HG02852 (cell line): ENCODE results near the gene ANKS1B.
"Not testable (repeated sequence)": the region's sequence is repeated elsewhere in the genome, so short reads cannot be mapped to it uniquely, and the experiment has no call there.

Experiments used
- ATAC-seq: cut with Tn5 transposase; IDR thresholded peaks from one replicate; pipeline ENCODE4 v1.9.1; 2021; ENCODE audit warnings: mild to moderate bottlenecking, moderate library complexity; ENCODE audit not compliant: unreplicated experiment

ANKS1B gene

DNA sequence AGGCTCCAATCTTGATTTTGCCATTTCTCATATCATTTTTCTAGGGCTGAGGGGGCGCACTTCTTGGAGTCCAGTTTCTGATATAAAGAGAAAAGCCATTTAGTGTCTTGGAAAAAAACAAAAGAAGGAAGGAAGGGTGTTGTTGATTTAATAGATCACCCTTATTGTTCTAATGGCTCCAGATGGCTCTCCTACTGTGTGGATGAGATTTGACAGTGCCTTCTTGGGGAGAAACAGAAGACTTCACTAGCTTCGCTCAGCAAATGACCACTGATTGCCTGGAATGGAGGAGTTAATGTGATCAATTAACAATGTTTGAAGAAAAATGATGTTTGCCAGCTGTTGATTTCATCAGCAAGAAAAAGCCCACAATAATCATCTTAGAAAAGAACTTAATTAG is 1123.5 kb downstream of the ANKS1B start:
- no peak for ATAC-seq

DNA sequence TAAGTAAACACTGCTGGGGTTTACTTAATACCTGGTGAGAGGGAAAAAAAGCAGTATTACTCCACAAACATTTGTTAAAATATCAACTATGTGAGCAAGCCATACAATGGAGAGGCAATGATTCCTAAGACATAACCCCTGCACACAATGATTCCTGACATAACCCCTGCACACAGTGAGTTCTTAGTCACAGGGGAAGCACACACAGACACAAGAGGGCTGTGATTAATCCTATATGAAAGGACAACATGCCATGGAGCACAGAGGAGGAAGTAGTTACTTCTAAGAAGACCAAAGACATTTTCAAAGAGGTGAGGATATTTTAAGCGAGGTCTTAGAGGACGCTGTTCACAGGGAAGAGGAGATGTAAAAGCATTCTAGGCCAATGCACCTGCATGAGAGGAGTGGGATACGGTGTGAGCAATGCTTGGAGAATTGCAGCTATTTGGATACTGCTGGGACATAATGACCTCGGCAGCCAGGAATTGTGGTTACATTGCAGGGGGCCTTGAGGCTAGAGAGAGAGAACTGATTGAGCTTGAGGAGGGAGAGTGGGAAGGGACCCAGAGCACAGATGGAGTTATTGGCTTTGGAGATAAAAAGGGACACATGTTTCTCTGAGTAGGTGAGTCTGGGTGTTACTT is 1127.7 kb downstream of the ANKS1B start:
- no peak for ATAC-seq

DNA sequence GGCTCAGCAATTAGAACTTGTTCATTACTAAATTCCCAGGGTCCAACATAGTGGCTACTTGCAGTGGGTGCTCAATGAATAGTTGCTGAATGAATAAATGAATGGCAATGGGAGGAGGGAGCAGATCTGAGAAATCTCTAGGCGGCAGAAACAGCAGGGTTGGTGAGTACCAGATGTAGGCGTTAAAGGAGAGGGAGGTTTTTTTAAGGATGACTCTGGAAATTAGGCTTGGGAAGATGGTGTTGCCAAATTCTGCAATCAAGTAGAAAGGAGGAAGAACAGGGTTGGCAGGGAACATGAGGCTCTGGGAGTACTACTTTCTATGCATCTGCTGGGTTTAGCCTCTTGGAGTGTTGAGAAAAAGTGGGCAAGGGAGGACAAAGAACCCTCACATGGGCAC is 1132.6 kb downstream of the ANKS1B start:
- ATAC-seq, result no peak

DNA sequence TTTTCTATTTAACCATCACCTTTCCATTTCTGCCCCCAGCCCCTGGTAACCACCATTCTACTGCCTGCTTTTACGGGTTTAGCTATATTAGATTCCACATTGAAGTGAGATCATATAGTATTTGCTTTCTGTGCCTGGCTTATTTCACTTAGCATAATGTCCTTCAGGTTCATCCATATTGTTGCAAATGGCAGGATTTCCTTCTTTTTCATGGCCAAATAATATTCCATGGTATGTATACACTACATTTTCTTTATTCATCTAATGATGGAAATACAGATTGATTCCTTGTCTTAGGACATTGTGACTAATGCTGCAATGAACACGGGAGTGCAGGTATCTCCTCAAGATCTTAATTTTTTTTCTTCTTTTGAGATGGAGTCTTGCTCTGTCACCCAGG is 1137.5 kb downstream of the ANKS1B start:
- no peak for ATAC-seq

DNA sequence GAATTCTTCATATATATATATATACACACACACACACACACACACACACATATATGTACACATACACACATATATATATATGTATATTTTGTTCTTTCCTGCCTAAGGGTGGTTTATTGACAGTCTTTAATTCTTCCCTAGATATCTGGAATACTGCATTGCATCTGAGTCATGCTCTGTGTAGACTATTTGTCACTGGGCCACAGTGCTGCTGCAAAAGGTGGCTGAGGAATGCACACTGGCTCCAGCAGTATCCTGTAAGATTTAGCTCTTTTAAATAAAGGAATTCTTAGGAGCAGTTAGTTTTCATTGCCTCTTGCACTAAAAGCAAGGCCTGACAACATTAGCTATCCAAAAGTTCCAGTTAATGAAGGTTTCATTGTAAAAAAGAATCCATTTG is 1138.8 kb downstream of the ANKS1B start:
- no peak for ATAC-seq

DNA sequence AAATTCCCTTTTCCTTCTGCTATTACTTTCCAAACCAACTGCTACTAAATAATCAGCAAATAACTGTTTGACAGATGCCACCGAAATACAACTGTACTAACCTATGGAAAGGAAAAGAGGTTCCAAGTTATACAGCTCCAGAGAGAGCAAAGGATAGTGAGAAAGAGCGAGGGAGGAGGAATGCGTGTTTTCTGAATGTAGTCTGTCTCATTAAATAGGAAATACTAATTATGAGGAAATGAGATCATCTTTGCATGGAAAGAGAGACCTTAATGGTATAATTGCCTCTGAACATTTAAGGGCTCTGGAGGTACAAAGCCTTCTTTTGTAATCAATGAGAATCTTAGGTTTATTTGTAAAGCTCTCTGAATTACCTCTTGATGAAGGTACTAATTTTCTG is 1144.4 kb downstream of the ANKS1B start:
- no peak for ATAC-seq

DNA sequence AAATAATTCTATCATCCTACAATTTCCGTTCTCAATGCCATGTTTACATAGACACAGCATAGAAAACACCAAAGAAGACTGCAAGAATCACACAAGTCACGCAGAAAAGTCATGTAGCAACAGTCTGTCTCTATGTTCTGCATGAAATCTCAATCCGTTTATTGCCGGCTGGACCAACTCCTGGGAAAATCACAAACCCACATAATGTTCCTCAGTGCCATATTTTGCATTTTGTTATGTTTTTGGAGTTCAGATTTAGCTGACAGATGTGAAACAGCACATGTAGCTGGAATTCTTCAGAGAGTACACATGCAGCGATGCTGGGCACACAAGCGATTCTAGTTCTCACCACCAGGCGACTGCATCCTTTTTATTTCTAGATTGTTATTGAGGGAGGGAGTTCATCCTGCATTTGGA is 1146.5 kb downstream of the ANKS1B start:
- no peak for ATAC-seq

DNA sequence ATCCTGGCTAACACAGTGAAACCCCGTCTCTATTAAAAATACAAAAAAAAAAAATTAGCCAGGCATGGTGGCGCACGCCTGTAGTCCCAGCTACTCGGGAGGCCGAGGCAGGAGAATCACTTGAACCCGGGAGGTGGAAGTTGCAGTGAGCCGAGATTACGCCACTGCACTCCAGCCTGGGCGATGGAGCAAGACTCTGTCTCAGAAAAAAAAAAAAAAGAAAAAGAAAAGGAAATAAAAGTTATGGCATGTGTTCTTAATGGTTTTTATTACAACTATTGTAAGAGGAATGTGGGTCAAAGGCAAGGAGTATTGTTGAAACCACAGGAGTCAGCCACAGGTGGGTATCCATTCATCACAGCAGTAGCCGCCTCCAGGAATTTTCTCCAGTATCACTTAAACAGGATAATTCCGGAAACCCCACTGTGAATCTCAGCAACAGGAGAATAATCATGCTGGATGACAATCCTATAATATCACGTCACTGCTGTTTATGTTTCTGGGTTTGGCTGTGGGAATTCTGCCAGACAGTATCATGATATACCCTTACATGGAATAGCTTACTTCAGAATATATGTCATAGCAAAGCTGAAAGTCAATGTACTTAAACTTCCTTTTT is 1147.5 kb downstream of the ANKS1B start:
- ATAC-seq, result not testable (repeated sequence)

DNA sequence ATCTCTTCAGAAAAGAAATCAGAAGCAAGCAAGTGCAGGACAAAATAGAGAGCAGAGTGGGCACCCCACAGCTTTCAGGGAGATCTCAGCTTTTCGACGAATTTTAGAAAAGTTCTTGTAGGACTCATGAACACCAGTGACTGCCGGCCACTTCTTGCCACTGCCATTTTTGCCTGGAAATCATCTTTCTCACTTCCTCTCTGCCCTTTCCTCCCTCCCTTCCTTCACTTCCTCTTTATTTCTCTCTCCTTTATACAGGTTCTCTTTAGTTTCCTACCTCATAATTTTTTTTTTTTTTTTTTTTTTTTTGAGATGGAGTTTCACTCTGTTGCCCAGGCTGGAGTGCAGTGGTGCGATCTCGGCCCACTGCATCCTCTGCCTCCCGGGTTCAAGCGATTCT is 1154.1 kb downstream of the ANKS1B start:
- no peak for ATAC-seq

DNA sequence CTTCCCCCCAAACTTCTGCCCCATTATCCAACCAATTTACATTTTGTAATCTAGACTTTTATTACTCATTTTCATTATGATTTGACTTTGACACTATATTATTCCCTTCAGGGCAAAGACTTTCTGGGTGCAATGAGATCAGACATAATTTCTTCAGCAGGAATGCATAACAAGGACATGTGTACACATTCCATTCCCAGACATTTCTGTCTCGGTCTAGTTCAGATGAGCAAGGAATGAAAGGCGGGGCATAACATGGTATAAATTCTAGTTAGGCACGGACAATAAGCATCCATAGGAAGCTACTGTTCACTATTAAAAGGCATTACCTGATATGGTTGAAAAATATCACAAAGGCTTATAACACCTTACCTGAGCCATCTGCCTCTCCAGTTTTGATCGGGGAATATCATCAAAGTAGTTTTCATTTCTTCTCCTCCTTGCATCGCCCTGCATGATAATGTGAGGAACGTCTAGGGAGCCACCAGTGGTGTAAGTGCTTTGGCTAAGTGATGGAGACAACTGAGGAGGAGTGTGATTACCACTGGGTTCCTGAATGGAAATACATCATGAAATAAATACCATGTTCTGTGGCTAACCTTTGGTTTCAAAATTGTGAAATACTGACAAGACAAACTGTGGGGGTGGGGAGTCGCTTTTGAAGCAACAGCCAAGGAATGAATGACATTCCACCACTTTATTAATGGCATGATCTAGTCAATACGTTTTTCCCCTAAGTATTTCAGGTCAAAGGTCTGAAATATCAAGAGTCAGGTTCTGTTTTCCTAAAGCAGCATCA is 1155.7 kb downstream of the ANKS1B start:
- no peak for ATAC-seq

DNA sequence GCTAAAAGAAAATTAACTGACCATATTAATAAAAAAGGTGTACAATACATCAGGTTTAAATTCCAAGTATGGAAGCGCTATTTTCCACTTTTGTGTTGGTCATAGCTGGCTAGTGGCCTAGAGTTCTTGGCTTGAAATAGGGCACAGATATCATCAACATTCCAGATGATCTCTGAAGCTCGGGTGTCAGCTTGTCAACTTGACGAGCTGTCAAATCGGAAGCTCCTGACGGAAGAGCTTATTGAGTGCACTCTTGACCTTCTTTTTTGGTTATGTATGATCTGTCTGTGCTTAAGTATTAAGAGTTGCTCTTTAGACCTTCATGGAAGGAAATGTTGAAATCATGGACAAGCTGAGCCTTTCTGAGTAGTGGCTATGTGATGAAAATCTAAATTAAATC is 1161.7 kb downstream of the ANKS1B start:
- ATAC-seq, result no peak

DNA sequence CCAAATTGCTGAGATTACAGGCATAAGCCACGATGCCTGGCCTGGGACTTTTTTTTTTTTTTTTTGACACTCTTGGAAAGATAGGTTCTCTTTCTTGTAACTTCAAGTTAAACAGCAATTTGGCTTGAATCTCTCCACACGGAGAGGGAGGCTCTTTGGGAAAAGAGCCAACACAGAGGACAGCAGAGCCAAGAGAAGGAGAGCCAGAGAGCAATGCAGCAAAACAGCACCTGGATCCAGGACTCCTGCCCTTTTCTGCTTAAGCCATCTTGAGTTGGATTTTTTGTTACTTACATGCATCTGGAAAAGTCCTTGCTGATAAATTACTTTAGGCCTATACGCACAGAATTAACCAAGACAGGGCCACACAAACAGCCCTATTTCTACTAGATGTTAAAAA is 1162.9 kb downstream of the ANKS1B start:
- no peak for ATAC-seq

DNA sequence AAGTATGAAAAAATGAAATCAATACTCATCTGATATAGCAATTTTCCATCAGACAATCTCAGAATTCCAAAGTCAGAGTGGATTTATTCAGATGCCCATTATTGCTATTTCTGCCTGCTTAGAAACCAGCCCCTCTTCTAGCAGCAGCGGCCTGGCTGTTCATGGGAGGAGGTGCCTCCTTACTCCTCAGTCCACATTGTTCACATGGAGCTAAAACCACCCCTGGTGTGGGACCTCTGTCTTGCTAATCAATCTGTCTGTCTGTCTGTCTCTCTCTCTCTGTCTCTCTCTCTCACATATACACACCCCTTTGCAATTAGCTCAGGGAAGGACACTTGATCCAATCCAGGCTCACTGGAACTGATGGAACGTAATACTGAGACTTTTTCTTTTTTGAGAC is 1163.5 kb downstream of the ANKS1B start:
- no peak for ATAC-seq

DNA sequence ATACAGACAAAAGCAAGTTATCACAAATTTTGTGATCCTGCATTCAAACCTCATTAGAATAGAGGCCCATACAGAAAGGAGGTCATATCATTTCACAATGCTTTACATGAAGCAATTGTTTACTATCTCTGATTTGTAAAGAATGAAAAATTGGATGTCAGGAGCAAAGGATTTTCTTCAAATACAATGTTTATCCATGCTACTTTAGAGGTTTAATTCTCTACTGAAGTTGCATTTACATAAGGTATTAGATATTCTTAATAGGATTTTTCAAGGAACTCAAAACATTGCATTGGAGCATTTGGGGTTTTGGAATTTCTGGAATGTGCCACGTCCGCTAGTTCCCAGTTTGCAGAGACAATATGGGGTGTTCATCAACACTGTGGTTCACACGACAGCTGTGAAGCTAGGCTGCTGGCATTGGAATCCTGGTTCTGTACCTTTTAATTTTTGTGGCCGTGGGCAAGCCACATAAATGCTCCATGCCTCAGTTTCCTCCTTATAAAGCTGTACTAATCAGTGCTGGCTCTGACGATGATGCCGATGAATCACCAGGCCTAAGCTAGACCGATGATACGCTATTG is 1164.8 kb downstream of the ANKS1B start:
- no peak for ATAC-seq

DNA sequence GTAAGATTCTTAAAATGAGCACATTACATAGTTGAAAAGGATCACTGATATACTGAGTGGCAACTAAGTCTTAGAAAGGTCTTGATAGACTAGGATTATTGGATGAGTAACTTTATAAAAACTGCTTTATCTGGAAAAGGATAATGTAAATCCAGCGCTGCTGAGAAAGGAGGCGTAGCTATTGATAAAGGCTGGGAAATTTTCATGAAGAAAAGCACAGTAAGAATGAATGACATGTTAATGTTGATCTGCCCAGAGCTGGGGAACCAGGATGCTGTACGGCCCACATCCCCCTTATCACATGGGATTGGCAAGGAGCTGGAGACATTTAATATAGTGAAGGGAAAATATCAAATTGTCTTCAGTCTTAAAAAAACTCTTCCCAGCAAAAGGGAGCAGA is 1165.7 kb downstream of the ANKS1B start:
- no peak for ATAC-seq

DNA sequence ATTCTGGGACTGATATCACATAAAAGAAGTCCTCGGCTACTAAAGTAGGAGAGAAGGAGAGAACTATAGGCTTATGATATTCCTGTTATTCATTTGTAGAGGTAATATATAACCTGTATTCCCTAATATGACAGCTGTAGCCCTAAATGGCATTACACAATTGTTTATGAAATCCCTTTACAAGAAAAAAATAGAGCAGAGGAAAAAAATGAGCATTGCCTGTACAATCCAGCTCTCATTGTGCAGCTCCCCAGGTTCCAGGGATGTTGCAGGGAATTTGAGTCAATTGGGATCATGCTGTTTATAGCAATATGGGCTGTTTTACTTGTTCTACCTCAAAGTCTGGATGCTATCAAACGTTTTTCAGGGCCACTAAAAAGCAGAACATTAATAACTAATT is 1166.5 kb downstream of the ANKS1B start:
- no peak for ATAC-seq

DNA sequence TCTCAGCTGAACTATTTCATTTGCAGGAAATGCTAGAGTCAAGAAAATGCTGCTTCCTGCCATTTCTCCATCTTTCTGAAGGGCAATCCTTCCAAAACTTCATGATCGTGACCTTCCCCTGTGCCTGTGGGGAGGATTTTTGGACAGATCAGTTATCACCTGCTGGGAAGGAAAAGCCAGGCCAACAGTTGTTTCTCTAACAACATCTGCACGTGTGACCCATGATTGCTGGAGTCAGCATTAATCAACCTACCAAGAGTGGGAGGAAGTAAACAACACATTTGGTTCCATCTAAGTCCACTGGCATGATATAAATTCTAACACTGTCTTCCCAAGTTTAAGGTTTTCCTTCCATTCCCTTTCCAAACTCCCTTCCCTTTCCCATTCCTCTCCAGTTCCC is 1167.0 kb downstream of the ANKS1B start:
- ATAC-seq, result no peak

DNA sequence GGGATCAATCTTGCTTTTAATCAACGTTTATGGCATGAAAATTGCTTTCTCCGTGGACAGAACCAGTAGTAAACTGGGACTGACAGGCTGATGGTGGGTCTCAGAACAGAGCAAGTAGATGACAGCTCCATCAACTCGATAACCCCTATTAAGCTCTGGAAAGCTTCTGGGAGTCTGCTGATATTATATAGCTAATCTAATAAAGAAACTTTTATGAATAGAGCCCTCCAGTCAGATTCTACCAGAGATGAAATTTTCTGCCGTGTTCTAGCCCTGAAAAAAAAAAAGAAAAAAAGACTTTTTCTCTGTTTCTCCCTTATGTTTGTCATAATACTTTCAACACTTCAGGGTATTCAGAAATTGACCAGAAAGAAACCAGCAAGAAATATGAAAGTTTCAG is 1168.0 kb downstream of the ANKS1B start:
- no peak for ATAC-seq

DNA sequence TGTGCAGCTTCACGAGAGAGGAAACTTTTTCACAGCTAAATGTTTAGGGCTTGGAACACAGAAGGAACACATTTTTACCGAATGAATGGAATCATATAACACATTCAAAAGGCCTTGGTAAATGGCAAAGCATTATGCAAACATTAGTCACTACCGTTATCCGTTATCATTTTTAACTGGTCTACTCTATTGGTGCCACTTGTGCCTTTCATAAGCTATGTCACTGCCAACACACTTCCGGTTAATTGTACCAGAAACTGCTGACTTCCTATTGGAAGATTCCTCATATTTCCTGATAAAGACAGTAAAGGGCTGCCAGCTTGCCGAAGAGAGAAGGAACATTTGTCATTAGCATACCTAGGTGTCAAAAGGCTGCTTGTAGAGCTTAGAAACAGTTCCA is 1170.5 kb downstream of the ANKS1B start:
- no peak for ATAC-seq

DNA sequence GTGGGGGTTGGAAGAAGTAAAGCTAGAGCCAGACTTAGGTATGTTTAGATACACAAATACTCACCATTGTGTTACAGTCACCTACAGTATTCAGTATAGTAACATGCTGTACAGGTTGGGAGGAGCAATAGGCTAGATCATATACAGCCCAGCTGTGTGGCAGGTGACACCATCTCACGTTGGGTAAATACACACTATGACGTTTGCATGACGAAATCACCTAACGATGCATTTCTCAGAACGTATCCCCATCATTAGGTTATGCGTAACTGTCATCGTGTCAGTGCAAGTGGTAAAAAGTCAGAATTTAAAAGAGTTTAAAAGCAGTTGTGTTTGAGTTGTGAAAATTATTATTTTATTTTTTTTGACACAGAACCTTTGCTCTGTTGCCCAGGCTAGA is 1172.5 kb downstream of the ANKS1B start:
- ATAC-seq, result no peak

DNA sequence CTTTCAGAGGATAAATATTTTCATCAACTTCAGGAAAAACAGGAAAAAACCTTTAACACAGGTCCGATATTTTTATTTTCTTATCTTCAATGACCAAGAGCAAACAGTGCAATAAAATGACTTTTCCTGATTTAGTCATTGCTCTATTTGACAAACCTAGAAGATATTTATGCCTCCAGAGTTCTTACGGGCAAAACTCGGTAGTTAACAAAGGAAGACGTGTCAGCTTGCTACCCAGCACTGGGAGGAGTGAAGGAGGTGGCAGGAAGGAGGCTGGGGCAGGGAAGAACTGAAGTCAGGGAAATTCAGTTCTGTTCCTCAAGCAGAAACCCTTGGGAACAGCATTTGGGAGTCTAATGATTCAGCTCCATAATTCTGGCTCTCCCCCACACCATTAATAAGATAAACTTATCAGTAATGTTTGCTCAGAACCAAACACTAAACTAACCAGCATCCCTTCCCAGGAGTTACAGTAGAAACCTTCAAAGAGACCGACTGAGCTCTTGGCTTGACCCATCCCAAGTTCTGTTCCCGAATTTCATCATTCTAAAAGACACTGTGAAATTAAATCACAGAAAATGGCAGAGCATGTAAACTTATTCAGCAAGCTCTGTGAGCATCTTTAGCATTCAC is 1176.4 kb downstream of the ANKS1B start:
- ATAC-seq, result no peak
